Common myeloid progenitor, CD34-positive (primary cell): Measurements from ENCODE around the gene CCL19.
"Not testable (repeated sequence)": the region's sequence is repeated elsewhere in the genome, so short reads cannot be mapped to it uniquely, and the experiment has no call there.

ENCODE experiments used
- CTCF ChIA-PET: fragments of 350-600 bp; sonication (Branson Sonifier 250); formaldehyde crosslinking; loops from one replicate; lab custom pipeline; 2021; ENCODE audit warnings: antibody characterized with exemption; lab: Charles Lee
- POLR2A ChIA-PET: fragments of 350-600 bp; sonication (Branson Sonifier 250); formaldehyde crosslinking; loops from one replicate; lab custom pipeline; 2021; ENCODE audit warnings: antibody characterized with exemption; lab: Charles Lee
- DNase-seq, 3 donors: peaks; one replicate each; pipeline versions ENCODE4 v3.0.0 to v3.0.0-alpha.2; 2013
- H3K27ac ChIP-seq, 2 experiments: 1 replicate in 1 of 2; 2 replicates in 1 of 2; pipeline ENCODE4 v1.7.0; 2013; ENCODE audit warnings: inconsistent platforms in 2 of 2, low read length in 2 of 2, mild to moderate bottlenecking in 2 of 2, low read depth in 1 of 2, moderate library complexity in 1 of 2; ENCODE audit not compliant: severe bottlenecking in 2 of 2, insufficient read depth in 1 of 2, poor library complexity in 1 of 2
- H3K27me3 ChIP-seq, 5 experiments: replicated peaks in 2 of 5; 1 replicate in 3 of 5; 2 replicates in 2 of 5; pipeline versions ENCODE4 v1.6.1 to v1.7.0; 2013; ENCODE audit warnings: low read length in 4 of 5, mild to moderate bottlenecking in 2 of 5, moderate library complexity in 2 of 5, inconsistent platforms in 1 of 5; ENCODE audit not compliant: insufficient read depth in 5 of 5, control insufficient read depth in 4 of 5
- H3K36me3 ChIP-seq, 4 experiments: 1 replicate in 2 of 4; 2 replicates in 2 of 4; pipeline versions ENCODE4 v1.6.1 to v1.7.0; 2013; ENCODE audit warnings: low read length in 3 of 4, control low read depth in 1 of 4, mild to moderate bottlenecking in 1 of 4; ENCODE audit not compliant: control insufficient read depth in 4 of 4, insufficient read depth in 4 of 4
- H3K4me1 ChIP-seq, 4 experiments: 1 replicate in 3 of 4; 2 replicates in 1 of 4; pipeline versions ENCODE4 v1.6.1 to v1.7.1; 2013; ENCODE audit warnings: low read length in 3 of 4, mild to moderate bottlenecking in 3 of 4, control low read depth in 1 of 4, inconsistent platforms in 1 of 4, moderate library complexity in 1 of 4; ENCODE audit not compliant: control insufficient read depth in 4 of 4, insufficient read depth in 4 of 4; ENCODE audit errors: control extremely low read depth in 1 of 4
- H3K4me3 ChIP-seq, 7 experiments: 1 replicate in 4 of 7; 2 replicates in 3 of 7; pipeline versions ENCODE4 v1.5.1 to v1.7.0; 2013; ENCODE audit warnings: mild to moderate bottlenecking in 7 of 7, low read length in 6 of 7, moderate library complexity in 6 of 7, inconsistent platforms in 2 of 7, low read depth in 2 of 7, control low read depth in 1 of 7; ENCODE audit not compliant: insufficient read depth in 4 of 7, control insufficient read depth in 1 of 7; ENCODE audit errors: extremely low read depth in 1 of 7
- H3K9me3 ChIP-seq, 5 experiments: 1 replicate in 4 of 5; 2 replicates in 1 of 5; pipeline versions ENCODE4 v1.6.1 to v1.7.1; 2013; ENCODE audit warnings: low read length in 4 of 5, mild to moderate bottlenecking in 2 of 5, inconsistent platforms in 1 of 5, low read depth in 1 of 5, moderate library complexity in 1 of 5; ENCODE audit not compliant: control insufficient read depth in 4 of 5, insufficient read depth in 2 of 5; ENCODE audit errors: control extremely low read depth in 1 of 5
- WGBS: methylation state at CpG from one replicate; pipeline ENCODE4 v1.1.5; 2013; ENCODE audit not compliant: insufficient coverage; 5-methylcytosine and 5-hydroxymethylcytosine counted together

The CCL19 gene

DNA sequence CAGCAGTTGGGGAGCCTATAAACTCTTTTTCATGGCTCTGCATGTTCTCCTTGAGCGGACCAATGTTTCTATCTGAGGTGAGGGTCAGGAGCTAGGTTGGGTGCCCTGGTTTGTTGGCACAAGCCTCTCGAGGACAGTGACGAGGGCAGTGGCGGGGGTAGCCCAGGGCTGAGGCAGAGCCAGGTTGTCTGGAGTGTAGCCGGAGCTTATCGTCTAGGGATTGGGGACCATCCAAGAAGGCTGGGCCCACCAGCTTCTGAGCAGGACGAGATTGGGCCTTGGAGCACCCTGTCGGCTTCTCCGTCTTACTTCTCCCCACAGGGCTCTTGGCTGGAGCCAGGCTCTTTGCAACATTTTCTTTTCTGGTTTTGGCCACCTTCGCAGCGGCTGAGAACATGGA is 32.1 kb upstream of the CCL19 start:
- Histone ChIP-seq H3K36me3 (no peaks in the 10 kb centered on the region), H3K4me3 (no peak overlapping the region), H3K27me3 (peaks cover 0 to 4% (median 0%) of the 10 kb centered on the region in 5 experiments), H3K4me1 (no peaks in the 10 kb centered on the region), H3K27ac (no peak overlapping the region), H3K9me3 (no peaks in the 10 kb centered on the region)
- ChIA-PET CTCF (no interaction called here), POLR2A (no interaction called here)
- WGBS = 97% methylated on average over 11 of the region's 11 CpGs
- no peak for DNase-seq

DNA sequence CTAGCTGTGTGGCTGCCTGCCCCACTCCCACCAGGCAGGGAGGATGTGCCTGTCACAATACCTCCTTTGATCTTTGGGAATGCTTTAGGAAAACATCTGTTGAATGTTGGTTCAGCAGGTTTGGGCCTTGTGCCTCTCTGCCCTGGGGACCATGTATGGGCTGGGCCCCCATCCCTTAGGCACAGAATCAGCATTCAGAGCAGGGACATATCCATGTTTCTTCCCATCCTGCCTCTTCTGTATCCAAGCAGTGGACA is 28.6 kb upstream of the CCL19 start:
- H3K4me3 ChIP-seq, H3K27me3 ChIP-seq, H3K4me1 ChIP-seq, DNase-seq, POLR2A ChIA-PET, H3K9me3 ChIP-seq, H3K36me3 ChIP-seq, H3K27ac ChIP-seq: not testable (repeated sequence)
- CTCF ChIA-PET = interaction anchor here (0.9 kb wide), 1 partner anchor 17 kb away, joined by 3 read pairs; no protein-coding TSS in a partner anchor

DNA sequence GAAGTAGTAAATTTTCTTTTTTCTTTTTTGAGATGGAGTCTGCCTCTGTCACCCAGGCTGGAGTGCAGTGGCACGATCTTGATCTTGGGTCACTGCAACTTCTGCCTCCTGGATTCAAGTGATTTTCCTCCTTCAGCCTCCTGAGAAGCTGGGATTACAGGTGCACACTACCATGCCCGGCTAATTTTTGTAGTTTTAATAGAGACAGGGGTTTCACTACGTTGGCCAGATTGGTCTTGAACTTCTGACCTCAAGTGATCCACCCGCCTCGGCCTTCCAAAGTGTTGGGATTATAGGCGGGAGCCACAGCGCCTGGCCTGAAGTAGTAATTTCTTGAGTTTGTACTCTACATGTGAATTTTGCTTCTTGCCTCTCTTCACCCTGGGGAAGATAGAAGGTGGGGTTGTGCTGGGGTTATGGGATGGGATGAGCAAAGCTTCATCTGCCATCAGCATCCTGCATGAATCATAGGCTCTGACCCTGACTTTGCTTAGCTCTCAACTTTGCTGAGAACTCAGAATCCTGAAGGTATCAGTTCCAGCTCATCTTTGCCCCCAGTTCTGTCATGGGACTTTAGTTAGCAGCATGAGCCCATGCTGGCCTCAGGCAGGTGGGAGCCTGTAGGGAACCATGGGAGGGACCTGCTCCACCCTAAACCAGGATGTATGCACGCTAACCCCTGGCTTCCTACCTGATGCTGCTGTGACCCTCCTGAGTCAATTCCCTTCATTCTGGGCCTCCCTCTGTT is 28.1 kb upstream of the CCL19 start:
- CTCF ChIA-PET = interaction anchor here (5.4 kb wide), 1 partner anchor 15 kb away, joined by 28 read pairs; no protein-coding TSS in a partner anchor
- Histone ChIP-seq H3K27me3 (peaks cover 0 to 5% (median under 1%) of the 10 kb centered on the region in 5 experiments), H3K9me3 (no peaks in the 10 kb centered on the region), H3K4me1 (no peaks in the 10 kb centered on the region), H3K36me3 (no peaks in the 10 kb centered on the region), H3K27ac (no peak overlapping the region), H3K4me3 (no peak overlapping the region)
- WGBS = 87% methylated on average over 7 of the region's 8 CpGs
- POLR2A ChIA-PET = no interaction called here
- no peak for DNase-seq

DNA sequence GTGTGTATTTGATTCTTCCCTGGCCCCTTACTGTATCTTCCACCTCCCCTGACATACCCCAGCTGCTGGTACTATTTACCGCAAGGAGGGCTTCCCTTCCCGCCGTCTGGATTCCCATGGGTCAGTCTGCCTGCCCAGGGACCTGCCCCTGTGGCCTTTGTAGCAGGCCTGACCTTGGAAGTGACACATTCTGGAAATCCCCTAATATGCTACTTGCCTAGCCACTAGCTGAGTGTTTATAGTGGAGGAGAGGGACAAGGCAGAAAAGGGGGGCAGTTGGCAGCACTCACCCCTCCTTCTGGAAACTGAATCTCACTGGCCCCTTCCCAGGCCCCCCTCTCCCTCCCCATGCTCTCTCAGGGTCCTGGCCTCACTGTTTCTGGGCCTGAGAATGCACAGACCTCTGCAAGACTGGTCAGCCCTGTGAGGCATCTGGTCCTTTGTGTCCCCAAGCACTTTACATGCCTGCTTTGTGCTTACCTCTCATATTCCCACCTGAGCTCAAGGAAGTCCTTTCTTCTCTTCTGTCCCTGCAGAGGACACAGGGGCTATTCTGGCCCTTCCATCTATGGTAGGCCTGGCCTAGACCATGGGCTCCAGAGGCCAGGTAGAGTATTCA is 27.0 kb upstream of the CCL19 start:
- peaks cover 0 to 9% (median 5%) of the 10 kb centered on the region in 5 experiments for H3K27me3 ChIP-seq
- H3K4me1 ChIP-seq = no peaks in the 10 kb centered on the region
- CTCF ChIA-PET = interaction anchor here (1.2 to 5.4 kb wide), 2 partner anchors 10 to 14 kb away, joined by 4 to 28 read pairs; no protein-coding TSS in a partner anchor
- no peak overlapping the region for H3K4me3 ChIP-seq
- 100% methylated on average over 3 of the region's 3 CpGs for WGBS
- no peak overlapping the region for H3K27ac ChIP-seq
- POLR2A ChIA-PET = no interaction called here
- no peaks in the 10 kb centered on the region for H3K36me3 ChIP-seq
- H3K9me3 ChIP-seq = no peaks in the 10 kb centered on the region
- no peak for DNase-seq

DNA sequence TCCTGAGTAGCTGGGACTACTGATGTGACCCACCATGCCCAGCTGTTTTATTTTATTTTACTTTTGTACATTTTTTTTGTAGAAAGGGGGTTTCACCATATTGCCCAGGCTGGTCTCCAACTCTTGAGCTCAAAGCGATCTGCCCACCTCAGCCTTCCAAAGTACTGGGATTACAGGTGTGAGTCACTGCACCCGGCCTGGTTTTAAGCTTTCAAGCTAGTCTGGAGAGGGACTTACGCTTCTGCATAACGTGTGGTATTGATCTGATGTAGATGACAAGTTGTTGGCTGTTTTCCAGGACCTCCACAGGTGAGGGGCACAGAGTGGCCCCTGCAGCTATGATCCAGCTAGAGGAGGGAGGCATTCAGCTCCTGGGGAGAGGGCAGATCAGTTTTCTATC is 25.6 kb upstream of the CCL19 start:
- WGBS = 88% methylated on average over 4 of the region's 4 CpGs
- no peak overlapping the region for H3K27ac ChIP-seq
- DNase-seq = no peak
- H3K9me3 ChIP-seq = no peaks in the 10 kb centered on the region
- H3K27me3 ChIP-seq = peaks cover 0 to 9% (median 5%) of the 10 kb centered on the region in 5 experiments
- ChIA-PET POLR2A (no interaction called here), CTCF (interaction anchor here (5.4 kb wide), 1 partner anchor 13 kb away, joined by 28 read pairs; no protein-coding TSS in a partner anchor)
- H3K4me1 ChIP-seq = no peaks in the 10 kb centered on the region
- H3K36me3 ChIP-seq = no peaks in the 10 kb centered on the region
- H3K4me3 ChIP-seq = no peak overlapping the region

DNA sequence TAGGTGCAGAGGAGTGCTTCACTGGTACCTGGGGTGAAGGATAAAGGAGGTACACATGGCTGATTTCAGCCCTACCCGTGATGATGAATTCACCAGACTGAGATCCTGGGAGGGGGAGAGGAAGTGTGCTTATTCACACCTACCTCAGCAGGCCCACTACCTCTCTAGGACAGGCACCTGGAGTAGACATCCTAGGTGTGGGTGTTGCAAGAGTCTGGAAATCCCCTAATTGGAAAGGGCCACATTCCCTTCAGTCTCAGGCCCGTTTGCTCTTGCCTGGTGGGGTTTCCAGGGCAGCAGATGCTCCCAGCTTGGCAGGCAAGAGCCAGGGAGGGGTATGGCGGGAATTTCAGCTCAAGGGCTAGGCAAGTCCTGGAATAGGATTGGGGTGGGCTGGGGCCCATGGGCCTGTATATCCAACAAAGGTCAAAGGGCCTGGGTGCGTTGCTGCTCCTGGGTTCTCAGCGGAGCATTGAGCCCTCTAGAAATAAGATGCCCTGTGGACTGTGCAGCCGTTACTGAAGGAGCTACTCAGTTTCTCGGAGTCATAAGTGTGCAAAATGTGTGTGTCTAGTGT is 24.7 kb upstream of the CCL19 start:
- Histone ChIP-seq H3K4me3 (no peak overlapping the region), H3K27me3 (peaks cover 0 to 9% (median 5%) of the 10 kb centered on the region in 5 experiments), H3K9me3 (no peaks in the 10 kb centered on the region), H3K27ac (no peak overlapping the region), H3K36me3 (no peaks in the 10 kb centered on the region), H3K4me1 (no peaks in the 10 kb centered on the region)
- ChIA-PET CTCF (interaction anchor here (1.1 to 5.4 kb wide), 3 partner anchors 12 to 40 kb away, joined by 3 to 28 read pairs (median 4); no protein-coding TSS in a partner anchor), POLR2A (interaction anchor here (0.6 kb wide), 1 partner anchor 145 kb away, joined by 5 read pairs; no protein-coding TSS in a partner anchor)
- no peak for DNase-seq
- 95% methylated on average over 6 of the region's 7 CpGs for WGBS

DNA sequence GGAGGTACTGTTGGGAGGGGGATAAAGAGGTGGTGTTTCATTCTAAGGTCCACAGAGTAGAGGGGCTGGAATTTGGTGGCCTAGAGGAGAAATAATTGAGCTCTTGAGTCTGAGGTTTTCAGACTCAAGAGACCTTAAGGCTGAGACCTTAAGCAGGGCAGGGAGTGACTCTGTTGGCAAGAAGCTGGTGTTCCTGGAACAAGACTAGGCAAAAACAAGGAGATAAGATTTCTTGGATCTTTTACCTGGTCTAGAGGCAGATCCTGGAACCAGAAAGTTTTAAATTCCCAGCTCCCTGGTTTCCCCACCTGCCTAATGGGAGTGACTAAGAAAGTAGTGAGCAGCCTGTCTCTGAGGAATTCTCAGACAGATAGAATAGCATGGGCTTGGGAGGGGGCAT is 22.9 kb upstream of the CCL19 start:
- POLR2A ChIA-PET = no interaction called here
- H3K36me3 ChIP-seq = no peaks in the 10 kb centered on the region
- H3K4me3 ChIP-seq = no peak overlapping the region
- DNase-seq = no peak
- CTCF ChIA-PET = interaction anchor here (5.4 kb wide), 1 partner anchor 10 kb away, joined by 28 read pairs; no protein-coding TSS in a partner anchor
- no peaks in the 10 kb centered on the region for H3K9me3 ChIP-seq
- peaks cover 0 to 6% (median 5%) of the 10 kb centered on the region in 5 experiments for H3K27me3 ChIP-seq
- no peaks in the 10 kb centered on the region for H3K4me1 ChIP-seq
- no peak overlapping the region for H3K27ac ChIP-seq
